H1 (cell line): ENCODE measurements around the gene SLC11A1. TPM values are rescaled to one million over a fixed set of nuclear protein-coding genes. Genes with fewer than 3 reads are reported as not detected.

ENCODE experiments used
- CHD2 ChIP-seq: IDR thresholded peaks from 2 replicates; pipeline ENCODE4 v1.6.1; 2012; ENCODE audit warnings: low read length, improper control_type of control experiment
- CHD7 ChIP-seq: fragments of 300-600 bp; sonication (generic); IDR thresholded peaks from 2 replicates; pipeline ENCODE4 v1.7.1; 2012; ENCODE audit warnings: low read length, moderate library complexity, mild to moderate bottlenecking, inconsistent platforms; ENCODE audit not compliant: insufficient replicate concordance
- E2F6 ChIP-seq: IDR thresholded peaks from 2 replicates; pipeline ENCODE4 v1.6.1; 2012; ENCODE audit warnings: inconsistent platforms
- HDAC6 ChIP-seq: IDR thresholded peaks from one replicate; pipeline ENCODE4 v1.7.1; 2012; ENCODE audit warnings: low read depth, mild to moderate bottlenecking, inconsistent platforms, low read length, moderate library complexity
- JUN ChIP-seq: IDR thresholded peaks from 2 replicates; pipeline ENCODE4 v1.6.1; 2011; ENCODE audit warnings: low read depth, mild to moderate bottlenecking, improper control_type of control experiment, low read length
- NRF1 ChIP-seq: IDR thresholded peaks from 2 replicates; pipeline ENCODE4 v1.6.1; 2011; ENCODE audit warnings: mild to moderate bottlenecking, low read depth, low read length, improper control_type of control experiment
- PHF8 ChIP-seq: fragments of 200-600 bp; sonication (generic); conservative IDR thresholded peaks from 2 replicates; pipeline ENCODE4 v1.7.1; 2012; ENCODE audit warnings: low read depth, mild to moderate bottlenecking, inconsistent platforms, low read length, moderate library complexity
- RFX5 ChIP-seq: IDR thresholded peaks from 2 replicates; pipeline ENCODE4 v1.6.1; 2011; ENCODE audit warnings: low read depth, low read length, improper control_type of control experiment, borderline replicate concordance
- SIN3A ChIP-seq, 2 experiments: IDR thresholded peaks in 1 of 2; conservative IDR thresholded peaks in 1 of 2; 2 replicates each; pipeline ENCODE4 v1.6.1; 2011 to 2012; ENCODE audit warnings: low read length in 2 of 2, improper control_type of control experiment in 1 of 2, low read depth in 1 of 2, mild to moderate bottlenecking in 1 of 2
- polyA plus RNA-seq, 7 experiments: library from polyadenylated mRNA; depleted of rRNA in 3 of 7; stranded (reverse) in 5 of 7; unstranded in 2 of 7; fragments of >200 nt in 5 of 7; fragments of 200-250 nt in 2 of 7; gene quantifications; 1 replicate in 5 of 7; 2 replicates in 1 of 7; 4 replicates in 1 of 7; pipeline versions ENCODE4 v1.2.1 to v1.2.3, GENCODE V29; 2011 to 2013; ENCODE audit warnings: missing spikeins in 2 of 7, mixed read lengths in 2 of 7
- total RNA-seq: library from RNA; stranded (reverse); fragmentation: NEBNext Ultra II Directional; extraction: Animal tissue kit (Norgen Biotek cat#: 25700); gene quantifications from 2 replicates; pipeline ENCODE4 v1.2.1, GENCODE V29; 2021

SLC11A1 gene
- total and polyA plus RNA-seq, 2 of the 8 experiments (the other 6 are each of a cell fraction or from before 2014, with no cell fraction given): 0.20 to 0.43 TPM

DNA sequence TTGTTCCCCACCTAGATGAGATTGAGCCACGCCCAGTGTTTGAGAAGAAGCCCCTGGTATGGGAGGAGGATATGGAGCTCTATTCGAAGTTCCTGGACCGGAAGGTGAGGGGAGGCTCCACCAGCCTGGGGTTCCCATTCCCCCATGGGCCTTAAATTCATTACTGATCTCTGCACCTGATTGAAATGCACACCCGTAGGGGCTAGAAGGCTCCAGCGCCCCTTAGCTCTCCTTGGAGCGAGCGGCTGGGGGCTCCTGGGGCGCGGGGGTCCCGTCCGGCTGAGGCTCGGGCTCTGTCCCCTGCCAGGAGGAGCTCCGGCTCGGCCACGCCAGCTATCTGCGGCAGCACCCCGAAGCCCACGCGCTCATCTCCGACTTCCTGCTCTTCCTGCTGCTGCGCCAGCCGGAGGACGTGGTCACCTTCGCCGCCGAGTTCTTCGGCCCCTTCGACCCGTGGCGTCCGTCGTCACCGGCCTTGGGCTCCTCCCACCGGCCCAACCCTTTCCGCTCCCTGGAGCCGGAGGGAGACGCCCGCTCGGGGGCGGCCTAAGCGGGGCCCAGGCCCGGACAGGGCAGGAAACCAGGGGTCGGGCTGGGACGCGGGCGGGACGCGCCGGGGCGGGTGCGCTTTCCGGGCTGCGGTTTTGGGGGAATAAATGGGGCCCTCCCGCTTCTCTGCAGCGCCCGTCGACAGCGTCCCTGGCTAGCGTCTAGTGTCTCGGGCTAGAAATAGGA is 14.5 kb upstream of the SLC11A1 start (continued):
- no peak for TF ChIP-seq CHD2
- no peak for TF ChIP-seq CHD7
- no peak for TF ChIP-seq JUN
- TF ChIP-seq HDAC6: no peak
- 0 out of 2 replicates have a peak, but pooled peaks have one; percentile 33 for TF ChIP-seq E2F6
- TF ChIP-seq NRF1: no peak
- 0 out of 4 replicates have a peak, but pooled peaks of 1 of the 2 experiments have one; percentile 25 for TF ChIP-seq SIN3A (conservative IDR thresholded peaks at IDR 0.05 in 1 of 2, IDR thresholded peaks at IDR 0.05 in 1 of 2; ENCODE audit: low read depth in 1 of 2, low read length in 2 of 2)
- peak; percentile 76; the same call in 1 of the 2 replicates for TF ChIP-seq PHF8
- no peak for TF ChIP-seq RFX5
